Metanephros (tissue), 1 donor: ENCODE measurements around the gene C5orf46. TPM values are rescaled to one million over a fixed set of nuclear protein-coding genes. Genes with fewer than 3 reads are reported as not detected.

Experiments
- total RNA-seq: library from RNA; depleted of rRNA; stranded (reverse); fragments of >200 nt; gene quantifications from one replicate; pipeline ENCODE4 v1.2.3, GENCODE V29; 2014

Gene C5orf46
- total RNA-seq, result not detected

GRCh38 chr5:147906326-147907095 lies at the start of gene C5orf46:
C5orf46 (minus strand) TSS chr5:147906538; CDS start chr5:147906501, 37 bp downstream.

DNA sequence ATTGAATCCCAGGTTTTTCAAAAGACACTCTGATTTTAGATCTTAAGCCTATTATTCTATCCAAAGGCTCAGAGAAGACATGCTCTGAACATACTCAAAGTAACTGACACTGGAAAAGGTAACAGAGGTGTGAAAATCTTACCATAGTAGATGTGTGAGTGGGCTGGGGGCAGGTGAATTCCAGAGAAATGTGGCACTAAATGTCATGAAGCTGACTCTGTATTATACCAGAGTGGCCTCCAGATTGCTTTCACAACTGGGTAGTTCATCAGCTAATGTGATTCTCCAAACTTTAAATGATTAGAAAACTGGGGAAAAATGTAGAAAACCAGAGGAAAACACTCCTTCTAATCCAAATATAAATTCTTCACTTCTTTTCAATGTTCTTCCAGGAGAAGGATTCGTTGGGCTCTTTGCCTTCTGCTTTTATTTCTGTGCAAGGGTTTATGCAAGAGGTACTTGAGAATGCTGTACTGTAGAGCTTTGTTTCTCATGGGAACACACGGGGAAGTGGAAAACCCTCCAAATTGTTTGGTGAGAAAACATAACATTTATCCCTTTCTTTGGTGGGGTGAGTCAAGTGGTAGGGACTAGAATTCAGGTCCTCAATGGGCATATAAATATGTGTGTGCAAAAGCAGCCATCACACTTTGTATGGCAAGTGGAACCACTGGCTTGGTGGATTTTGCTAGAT lies 28.1 kb downstream of the C5orf46 start, which contains the start of gene SCGB3A2:
SCGB3A2 (plus strand) TSS at position 646 of the 694 bp plus-strand sequence. CDS start 93 bp downstream, outside the sequence.

Other genes with a start within 250 kb of the C5orf46 start
- 2.9 TPM for gene JAKMIP2, start 123.8 kb downstream of the C5orf46 start, total RNA-seq
- gene SPINK1, start 74.9 kb downstream of the C5orf46 start, total RNA-seq, result 43.6 TPM
- gene SCGB3A2, start 27.8 kb downstream of the C5orf46 start, total RNA-seq, result 0.93 TPM
- gene SPINK5, start 157.4 kb upstream of the C5orf46 start, total RNA-seq, result 1.3 TPM